Common myeloid progenitor, CD34-positive (primary cell): ENCODE measurements around the gene DPYSL4.

Experiments used
- CTCF ChIA-PET: fragments of 350-600 bp; sonication (Branson Sonifier 250); formaldehyde crosslinking; loops from one replicate; lab custom pipeline; 2021; ENCODE audit warnings: antibody characterized with exemption; lab: Charles Lee
- POLR2A ChIA-PET: fragments of 350-600 bp; sonication (Branson Sonifier 250); formaldehyde crosslinking; loops from one replicate; lab custom pipeline; 2021; ENCODE audit warnings: antibody characterized with exemption; lab: Charles Lee
- DNase-seq, 3 donors: peaks; one replicate each; pipeline versions ENCODE4 v3.0.0 to v3.0.0-alpha.2; 2013
- H3K27ac ChIP-seq, 2 experiments: 1 replicate in 1 of 2; 2 replicates in 1 of 2; pipeline ENCODE4 v1.7.0; 2013; ENCODE audit warnings: inconsistent platforms in 2 of 2, low read length in 2 of 2, mild to moderate bottlenecking in 2 of 2, low read depth in 1 of 2, moderate library complexity in 1 of 2; ENCODE audit not compliant: severe bottlenecking in 2 of 2, insufficient read depth in 1 of 2, poor library complexity in 1 of 2
- H3K27me3 ChIP-seq, 5 experiments: replicated peaks in 2 of 5; 1 replicate in 3 of 5; 2 replicates in 2 of 5; pipeline versions ENCODE4 v1.6.1 to v1.7.0; 2013; ENCODE audit warnings: low read length in 4 of 5, mild to moderate bottlenecking in 2 of 5, moderate library complexity in 2 of 5, inconsistent platforms in 1 of 5; ENCODE audit not compliant: insufficient read depth in 5 of 5, control insufficient read depth in 4 of 5
- H3K36me3 ChIP-seq, 4 experiments: 1 replicate in 2 of 4; 2 replicates in 2 of 4; pipeline versions ENCODE4 v1.6.1 to v1.7.0; 2013; ENCODE audit warnings: low read length in 3 of 4, control low read depth in 1 of 4, mild to moderate bottlenecking in 1 of 4; ENCODE audit not compliant: control insufficient read depth in 4 of 4, insufficient read depth in 4 of 4
- H3K4me1 ChIP-seq, 4 experiments: 1 replicate in 3 of 4; 2 replicates in 1 of 4; pipeline versions ENCODE4 v1.6.1 to v1.7.1; 2013; ENCODE audit warnings: low read length in 3 of 4, mild to moderate bottlenecking in 3 of 4, control low read depth in 1 of 4, inconsistent platforms in 1 of 4, moderate library complexity in 1 of 4; ENCODE audit not compliant: control insufficient read depth in 4 of 4, insufficient read depth in 4 of 4; ENCODE audit errors: control extremely low read depth in 1 of 4
- H3K4me3 ChIP-seq, 7 experiments: 1 replicate in 4 of 7; 2 replicates in 3 of 7; pipeline versions ENCODE4 v1.5.1 to v1.7.0; 2013; ENCODE audit warnings: mild to moderate bottlenecking in 7 of 7, low read length in 6 of 7, moderate library complexity in 6 of 7, inconsistent platforms in 2 of 7, low read depth in 2 of 7, control low read depth in 1 of 7; ENCODE audit not compliant: insufficient read depth in 4 of 7, control insufficient read depth in 1 of 7; ENCODE audit errors: extremely low read depth in 1 of 7
- H3K9me3 ChIP-seq, 5 experiments: 1 replicate in 4 of 5; 2 replicates in 1 of 5; pipeline versions ENCODE4 v1.6.1 to v1.7.1; 2013; ENCODE audit warnings: low read length in 4 of 5, mild to moderate bottlenecking in 2 of 5, inconsistent platforms in 1 of 5, low read depth in 1 of 5, moderate library complexity in 1 of 5; ENCODE audit not compliant: control insufficient read depth in 4 of 5, insufficient read depth in 2 of 5; ENCODE audit errors: control extremely low read depth in 1 of 5
- WGBS: methylation state at CpG from one replicate; pipeline ENCODE4 v1.1.5; 2013; ENCODE audit not compliant: insufficient coverage; 5-methylcytosine and 5-hydroxymethylcytosine counted together

The DPYSL4 gene

GRCh38 chr10:132141076-132141475 is 45.7 kb upstream of the DPYSL4 start:
- CTCF ChIA-PET = no interaction called here
- H3K36me3 ChIP-seq = no peaks in the 10 kb centered on the region
- WGBS = over 99% methylated on average over 7 of the region's 7 CpGs
- H3K27me3 ChIP-seq = peaks cover 0 to 28% (median 6%) of the 10 kb centered on the region in 5 experiments
- H3K9me3 ChIP-seq = no peaks in the 10 kb centered on the region
- H3K27ac ChIP-seq = no peak overlapping the region
- no peak for DNase-seq
- POLR2A ChIA-PET = no interaction called here
- H3K4me3 ChIP-seq = no peak overlapping the region
- peaks cover 0 to 1% (median 0%) of the 10 kb centered on the region in 4 experiments for H3K4me1 ChIP-seq

- Histone ChIP-seq H3K27ac (no peak overlapping the region), H3K27me3 (peaks cover 0 to 28% (median 6%) of the 10 kb centered on the region in 5 experiments), H3K9me3 (no peaks in the 10 kb centered on the region), H3K4me3 (no peak overlapping the region), H3K4me1 (peaks cover 0 to 1% (median 0%) of the 10 kb centered on the region in 4 experiments), H3K36me3 (no peaks in the 10 kb centered on the region)
- POLR2A ChIA-PET = no interaction called here
- CTCF ChIA-PET = no interaction called here
- DNase-seq = no peak
- WGBS = 92% methylated on average over 21 of the region's 32 CpGs
These were observed 45.0 kb upstream of the DPYSL4 start for GRCh38 chr10:132141526-132142395.

- no peaks in the 10 kb centered on the region for H3K9me3 ChIP-seq
- no peaks in the 10 kb centered on the region for H3K36me3 ChIP-seq
- peaks cover 0 to 1% (median 0%) of the 10 kb centered on the region in 4 experiments for H3K4me1 ChIP-seq
- CTCF ChIA-PET = interaction anchor here (1.6 kb wide), 1 partner anchor 20 kb away, joined by 3 read pairs; no protein-coding TSS in a partner anchor
- POLR2A ChIA-PET = no interaction called here
- DNase-seq = peak in 2 of 3 donors; percentile 15 to 24
- 34% methylated on average over 14 of the region's 33 CpGs for WGBS
- peaks cover 0 to 28% (median 6%) of the 10 kb centered on the region in 5 experiments for H3K27me3 ChIP-seq
- H3K27ac ChIP-seq = no peak overlapping the region
- H3K4me3 ChIP-seq = no peak overlapping the region
These were observed 44.2 kb upstream of the DPYSL4 start for GRCh38 chr10:132142396-132143161.

DNA sequence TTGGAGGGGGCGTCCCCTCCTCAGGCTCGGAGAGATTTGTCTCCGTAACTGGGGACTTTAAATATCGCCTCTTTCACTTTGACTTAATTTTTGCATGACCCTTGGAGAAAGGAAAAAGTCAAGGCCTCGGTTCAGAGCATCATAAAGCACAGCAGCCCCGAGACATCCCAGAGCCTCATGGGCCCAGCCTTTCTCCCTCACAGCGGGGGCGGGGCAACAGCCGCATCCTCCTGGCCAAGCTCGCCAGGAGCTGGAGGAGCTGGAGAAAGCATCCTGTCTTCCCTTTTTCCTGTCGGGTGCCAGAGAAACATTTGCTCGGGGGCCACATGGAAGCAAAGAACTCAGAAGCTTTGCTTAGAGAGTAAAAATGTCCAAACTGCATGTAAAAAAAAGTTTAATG is 43.6 kb upstream of the DPYSL4 start:
- peaks cover 0 to 32% (median 6%) of the 10 kb centered on the region in 5 experiments for H3K27me3 ChIP-seq
- WGBS = 32% methylated on average over 10 of the region's 12 CpGs
- no peaks in the 10 kb centered on the region for H3K9me3 ChIP-seq
- no peak overlapping the region for H3K27ac ChIP-seq
- no peak overlapping the region for H3K4me3 ChIP-seq
- POLR2A ChIA-PET = no interaction called here
- H3K36me3 ChIP-seq = no peaks in the 10 kb centered on the region
- peaks cover 0 to 1% (median 0%) of the 10 kb centered on the region in 4 experiments for H3K4me1 ChIP-seq
- CTCF ChIA-PET = interaction anchor here (1.6 kb wide), 1 partner anchor 20 kb away, joined by 3 read pairs; no protein-coding TSS in a partner anchor
- no peak for DNase-seq

DNA sequence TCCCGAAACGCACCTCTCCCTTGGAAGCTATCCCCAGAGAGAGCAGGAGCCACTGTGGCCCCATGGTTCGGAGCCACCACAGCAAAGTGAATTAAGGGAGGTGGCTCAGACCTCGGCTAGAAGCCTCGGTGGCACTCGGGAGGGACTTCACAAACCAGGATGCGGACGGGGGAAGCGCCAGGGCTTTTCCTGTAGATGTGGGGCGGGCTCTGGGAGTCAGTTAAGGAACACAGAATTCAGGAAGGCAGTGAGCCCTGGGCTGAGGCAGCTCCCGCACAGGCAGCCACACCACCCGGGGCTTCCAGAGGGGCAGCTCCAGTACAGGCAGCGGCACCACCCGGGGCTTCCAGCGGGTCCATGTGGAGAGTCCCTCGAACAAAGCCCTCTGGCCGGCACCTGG is 42.7 kb upstream of the DPYSL4 start:
- Histone ChIP-seq H3K27me3 (peaks cover 0 to 31% (median 6%) of the 10 kb centered on the region in 5 experiments), H3K4me3 (no peak overlapping the region), H3K9me3 (no peaks in the 10 kb centered on the region), H3K36me3 (no peaks in the 10 kb centered on the region), H3K4me1 (peaks cover 0 to 1% (median 0%) of the 10 kb centered on the region in 4 experiments), H3K27ac (no peak overlapping the region)
- no peak for DNase-seq
- 56% methylated on average over 14 of the region's 17 CpGs for WGBS
- ChIA-PET POLR2A (no interaction called here), CTCF (interaction anchor here (0.6 to 2.4 kb wide), 3 partner anchors 10 to 247 kb away, joined by 3 to 8 read pairs (median 3); no protein-coding TSS in a partner anchor)

DNA sequence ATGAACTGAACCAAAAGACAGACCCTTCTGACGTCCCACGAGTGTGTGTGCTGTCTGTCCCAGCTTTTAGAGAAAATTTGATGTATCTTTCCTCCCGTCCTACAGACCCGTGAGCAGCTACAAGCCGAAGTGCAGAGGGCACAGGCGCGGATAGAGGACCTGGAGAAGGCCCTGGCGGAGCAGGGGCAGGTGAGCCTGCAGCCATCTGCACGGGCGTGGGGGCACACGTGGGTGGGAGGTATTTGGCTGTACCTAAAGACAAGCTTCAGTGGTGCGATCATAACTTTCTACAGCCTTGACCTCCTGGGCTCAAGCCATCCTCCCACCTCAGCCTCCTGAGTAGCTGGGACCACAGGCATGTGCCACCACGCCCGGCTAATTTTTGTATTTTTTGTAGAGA is 41.7 kb upstream of the DPYSL4 start:
- POLR2A ChIA-PET = interaction anchor here (0.6 kb wide), 1 partner anchor 12 kb away, joined by 3 read pairs; no protein-coding TSS in a partner anchor
- H3K4me1 ChIP-seq = peaks cover 0 to 1% (median 0%) of the 10 kb centered on the region in 4 experiments
- no peak overlapping the region for H3K27ac ChIP-seq
- CTCF ChIA-PET = interaction anchor here (0.7 to 2.4 kb wide), 2 partner anchors 11 to 45 kb away, joined by 3 to 8 read pairs; no protein-coding TSS in a partner anchor
- H3K9me3 ChIP-seq = no peaks in the 10 kb centered on the region
- no peak for DNase-seq
- 97% methylated on average over 12 of the region's 14 CpGs for WGBS
- H3K27me3 ChIP-seq = peaks cover 0 to 31% (median 6%) of the 10 kb centered on the region in 5 experiments
- H3K4me3 ChIP-seq = no peak overlapping the region
- no peaks in the 10 kb centered on the region for H3K36me3 ChIP-seq
